ENCODE measurements around the gene PIP4P1. TPM values are rescaled to one million over a fixed set of nuclear protein-coding genes. Genes with fewer than 3 reads are reported as not detected.
A peak's percentile ranks its signal among the peaks of the same experiment; 100 is the strongest.

PIP4P1 gene
- total and polyA plus RNA-seq, 9 of the 15 experiments (the other 6 are each of a cell fraction or from before 2014, with no cell fraction given): 5.3 to 20.9 (median 10.7) TPM

DNA sequence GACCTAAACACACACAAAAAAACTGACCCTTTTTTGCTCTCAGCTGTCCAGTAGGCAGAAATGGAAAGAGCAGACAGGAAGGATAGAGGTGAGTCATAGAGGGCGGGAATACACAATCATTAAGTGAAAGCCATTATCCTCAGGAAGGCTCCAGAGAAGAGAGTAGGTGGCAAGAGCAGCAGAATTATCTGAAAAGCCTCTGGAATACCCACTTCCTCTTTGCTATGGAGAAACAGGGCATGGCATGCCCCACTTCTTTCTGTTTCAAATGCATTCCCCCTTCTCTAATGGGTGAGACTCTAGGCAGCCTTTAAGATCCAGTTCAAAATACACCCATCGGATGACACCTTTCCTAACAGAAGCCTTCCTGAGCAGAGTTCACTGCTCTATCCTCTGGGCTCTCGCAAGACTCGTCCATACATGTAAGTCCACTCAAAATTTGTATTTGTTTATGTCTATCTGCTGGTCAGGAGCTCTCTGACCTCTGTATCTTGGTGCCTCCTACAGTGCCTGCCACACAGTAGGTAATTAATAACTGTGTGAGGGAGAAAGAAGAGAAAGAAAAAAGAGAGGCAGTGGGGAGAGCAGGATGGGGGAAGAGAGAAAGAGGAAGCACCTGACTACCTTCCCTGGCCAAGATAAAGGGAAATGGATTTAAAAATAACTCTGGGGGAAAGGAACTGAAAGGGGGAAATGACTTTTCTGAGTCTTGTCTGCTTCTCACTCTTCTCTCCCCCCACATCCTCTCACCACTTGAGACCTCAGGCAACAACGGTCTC lies 33.8 kb downstream of the PIP4P1 start (continued):
- TF ChIP-seq, protein P1, sequence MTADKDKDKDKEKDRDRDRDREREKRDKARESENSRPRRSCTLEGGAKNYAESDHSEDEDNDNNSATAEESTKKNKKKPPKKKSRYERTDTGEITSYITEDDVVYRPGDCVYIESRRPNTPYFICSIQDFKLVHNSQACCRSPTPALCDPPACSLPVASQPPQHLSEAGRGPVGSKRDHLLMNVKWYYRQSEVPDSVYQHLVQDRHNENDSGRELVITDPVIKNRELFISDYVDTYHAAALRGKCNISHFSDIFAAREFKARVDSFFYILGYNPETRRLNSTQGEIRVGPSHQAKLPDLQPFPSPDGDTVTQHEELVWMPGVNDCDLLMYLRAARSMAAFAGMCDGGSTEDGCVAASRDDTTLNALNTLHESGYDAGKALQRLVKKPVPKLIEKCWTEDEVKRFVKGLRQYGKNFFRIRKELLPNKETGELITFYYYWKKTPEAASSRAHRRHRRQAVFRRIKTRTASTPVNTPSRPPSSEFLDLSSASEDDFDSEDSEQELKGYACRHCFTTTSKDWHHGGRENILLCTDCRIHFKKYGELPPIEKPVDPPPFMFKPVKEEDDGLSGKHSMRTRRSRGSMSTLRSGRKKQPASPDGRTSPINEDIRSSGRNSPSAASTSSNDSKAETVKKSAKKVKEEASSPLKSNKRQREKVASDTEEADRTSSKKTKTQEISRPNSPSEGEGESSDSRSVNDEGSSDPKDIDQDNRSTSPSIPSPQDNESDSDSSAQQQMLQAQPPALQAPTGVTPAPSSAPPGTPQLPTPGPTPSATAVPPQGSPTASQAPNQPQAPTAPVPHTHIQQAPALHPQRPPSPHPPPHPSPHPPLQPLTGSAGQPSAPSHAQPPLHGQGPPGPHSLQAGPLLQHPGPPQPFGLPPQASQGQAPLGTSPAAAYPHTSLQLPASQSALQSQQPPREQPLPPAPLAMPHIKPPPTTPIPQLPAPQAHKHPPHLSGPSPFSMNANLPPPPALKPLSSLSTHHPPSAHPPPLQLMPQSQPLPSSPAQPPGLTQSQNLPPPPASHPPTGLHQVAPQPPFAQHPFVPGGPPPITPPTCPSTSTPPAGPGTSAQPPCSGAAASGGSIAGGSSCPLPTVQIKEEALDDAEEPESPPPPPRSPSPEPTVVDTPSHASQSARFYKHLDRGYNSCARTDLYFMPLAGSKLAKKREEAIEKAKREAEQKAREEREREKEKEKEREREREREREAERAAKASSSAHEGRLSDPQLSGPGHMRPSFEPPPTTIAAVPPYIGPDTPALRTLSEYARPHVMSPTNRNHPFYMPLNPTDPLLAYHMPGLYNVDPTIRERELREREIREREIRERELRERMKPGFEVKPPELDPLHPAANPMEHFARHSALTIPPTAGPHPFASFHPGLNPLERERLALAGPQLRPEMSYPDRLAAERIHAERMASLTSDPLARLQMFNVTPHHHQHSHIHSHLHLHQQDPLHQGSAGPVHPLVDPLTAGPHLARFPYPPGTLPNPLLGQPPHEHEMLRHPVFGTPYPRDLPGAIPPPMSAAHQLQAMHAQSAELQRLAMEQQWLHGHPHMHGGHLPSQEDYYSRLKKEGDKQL (CRISPR knock-in tag; IDR thresholded peaks at IDR 0.05; ENCODE audit: borderline replicate concordance): no peak
- TF ChIP-seq ZC3H4 (CRISPR knock-in tag; IDR thresholded peaks at IDR 0.05; ENCODE audit: borderline replicate concordance) (no peak), ESRRB (CRISPR knock-in tag; IDR thresholded peaks at IDR 0.05; ENCODE audit: borderline replicate concordance) (no peak), ZNF780A (CRISPR knock-in tag; IDR thresholded peaks at IDR 0.05) (no peak), TAL1 (IDR thresholded peaks at IDR 0.05) (no peak), HIVEP1 (CRISPR knock-in tag; IDR thresholded peaks at IDR 0.05) (no peak), NR3C1 (CRISPR knock-in tag; IDR thresholded peaks at IDR 0.05) (no peak), ZEB2 (IDR thresholded peaks at IDR 0.05) (peak; percentile 17; the same call in 1 of the 2 replicates), MBD2 (IDR thresholded peaks at IDR 0.05; ENCODE audit: borderline replicate concordance, low read depth) (0 out of 2 replicates have a peak, but pooled peaks have one; percentile 32), ZNF75A (CRISPR knock-in tag; IDR thresholded peaks at IDR 0.05) (no peak), TCFL5 (CRISPR knock-in tag; conservative IDR thresholded peaks at IDR 0.05) (no peak), ZNF668 (CRISPR knock-in tag; IDR thresholded peaks at IDR 0.05) (no peak), RBM39 (optimal IDR thresholded peaks at IDR 0.05; ENCODE audit: low read depth, low read length) (no peak)
- TF ChIP-seq, protein P2, sequence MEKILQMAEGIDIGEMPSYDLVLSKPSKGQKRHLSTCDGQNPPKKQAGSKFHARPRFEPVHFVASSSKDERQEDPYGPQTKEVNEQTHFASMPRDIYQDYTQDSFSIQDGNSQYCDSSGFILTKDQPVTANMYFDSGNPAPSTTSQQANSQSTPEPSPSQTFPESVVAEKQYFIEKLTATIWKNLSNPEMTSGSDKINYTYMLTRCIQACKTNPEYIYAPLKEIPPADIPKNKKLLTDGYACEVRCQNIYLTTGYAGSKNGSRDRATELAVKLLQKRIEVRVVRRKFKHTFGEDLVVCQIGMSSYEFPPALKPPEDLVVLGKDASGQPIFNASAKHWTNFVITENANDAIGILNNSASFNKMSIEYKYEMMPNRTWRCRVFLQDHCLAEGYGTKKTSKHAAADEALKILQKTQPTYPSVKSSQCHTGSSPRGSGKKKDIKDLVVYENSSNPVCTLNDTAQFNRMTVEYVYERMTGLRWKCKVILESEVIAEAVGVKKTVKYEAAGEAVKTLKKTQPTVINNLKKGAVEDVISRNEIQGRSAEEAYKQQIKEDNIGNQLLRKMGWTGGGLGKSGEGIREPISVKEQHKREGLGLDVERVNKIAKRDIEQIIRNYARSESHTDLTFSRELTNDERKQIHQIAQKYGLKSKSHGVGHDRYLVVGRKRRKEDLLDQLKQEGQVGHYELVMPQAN (IDR thresholded peaks at IDR 0.05; ENCODE audit: borderline replicate concordance): no peak
- TF ChIP-seq, protein P3, sequence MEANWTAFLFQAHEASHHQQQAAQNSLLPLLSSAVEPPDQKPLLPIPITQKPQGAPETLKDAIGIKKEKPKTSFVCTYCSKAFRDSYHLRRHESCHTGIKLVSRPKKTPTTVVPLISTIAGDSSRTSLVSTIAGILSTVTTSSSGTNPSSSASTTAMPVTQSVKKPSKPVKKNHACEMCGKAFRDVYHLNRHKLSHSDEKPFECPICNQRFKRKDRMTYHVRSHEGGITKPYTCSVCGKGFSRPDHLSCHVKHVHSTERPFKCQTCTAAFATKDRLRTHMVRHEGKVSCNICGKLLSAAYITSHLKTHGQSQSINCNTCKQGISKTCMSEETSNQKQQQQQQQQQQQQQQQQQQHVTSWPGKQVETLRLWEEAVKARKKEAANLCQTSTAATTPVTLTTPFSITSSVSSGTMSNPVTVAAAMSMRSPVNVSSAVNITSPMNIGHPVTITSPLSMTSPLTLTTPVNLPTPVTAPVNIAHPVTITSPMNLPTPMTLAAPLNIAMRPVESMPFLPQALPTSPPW (CRISPR knock-in tag; IDR thresholded peaks at IDR 0.05): no peak
- TF ChIP-seq, protein P4, sequence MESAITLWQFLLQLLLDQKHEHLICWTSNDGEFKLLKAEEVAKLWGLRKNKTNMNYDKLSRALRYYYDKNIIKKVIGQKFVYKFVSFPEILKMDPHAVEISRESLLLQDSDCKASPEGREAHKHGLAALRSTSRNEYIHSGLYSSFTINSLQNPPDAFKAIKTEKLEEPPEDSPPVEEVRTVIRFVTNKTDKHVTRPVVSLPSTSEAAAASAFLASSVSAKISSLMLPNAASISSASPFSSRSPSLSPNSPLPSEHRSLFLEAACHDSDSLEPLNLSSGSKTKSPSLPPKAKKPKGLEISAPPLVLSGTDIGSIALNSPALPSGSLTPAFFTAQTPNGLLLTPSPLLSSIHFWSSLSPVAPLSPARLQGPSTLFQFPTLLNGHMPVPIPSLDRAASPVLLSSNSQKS (CRISPR knock-in tag; IDR thresholded peaks at IDR 0.05): no peak
- TF ChIP-seq, protein P5, sequence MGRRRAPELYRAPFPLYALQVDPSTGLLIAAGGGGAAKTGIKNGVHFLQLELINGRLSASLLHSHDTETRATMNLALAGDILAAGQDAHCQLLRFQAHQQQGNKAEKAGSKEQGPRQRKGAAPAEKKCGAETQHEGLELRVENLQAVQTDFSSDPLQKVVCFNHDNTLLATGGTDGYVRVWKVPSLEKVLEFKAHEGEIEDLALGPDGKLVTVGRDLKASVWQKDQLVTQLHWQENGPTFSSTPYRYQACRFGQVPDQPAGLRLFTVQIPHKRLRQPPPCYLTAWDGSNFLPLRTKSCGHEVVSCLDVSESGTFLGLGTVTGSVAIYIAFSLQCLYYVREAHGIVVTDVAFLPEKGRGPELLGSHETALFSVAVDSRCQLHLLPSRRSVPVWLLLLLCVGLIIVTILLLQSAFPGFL (CRISPR knock-in tag; IDR thresholded peaks at IDR 0.05): no peak
